GM06990 (cell line): ENCODE results near the gene SCN4B.

ENCODE experiments used
- DNase-seq: peaks from one replicate; pipeline ENCODE4 v3.0.0-alpha.2; 2011; ENCODE audit not compliant: insufficient read length; ENCODE audit errors: extremely low read depth
- H3K27me3 ChIP-seq: replicated peaks from 2 replicates; pipeline ENCODE4 v1.6.0; 2011; ENCODE audit warnings: low read length; ENCODE audit not compliant: control insufficient read depth, insufficient read depth
- H3K36me3 ChIP-seq: 2 replicates; pipeline ENCODE4 v1.5.1; 2011; ENCODE audit warnings: low read length; ENCODE audit not compliant: control insufficient read depth, insufficient read depth
- H3K4me3 ChIP-seq: replicated peaks from 2 replicates; pipeline ENCODE4 v1.5.1; 2011; ENCODE audit warnings: low read depth, mild to moderate bottlenecking, control low read depth, low read length
- CTCF ChIP-seq: IDR thresholded peaks from 2 replicates; pipeline ENCODE4 v1.5.1; 2011; ENCODE audit warnings: low read length, control low read depth, mild to moderate bottlenecking, inconsistent platforms; ENCODE audit not compliant: insufficient read depth, poor library complexity, severe bottlenecking

The SCN4B gene

GRCh38 chr11:118152552-118153471 is at the start of gene SCN4B:
Gene SCN4B (minus strand): TSS chr11:118152823. CDS start chr11:118152673, 150 bp downstream.
- H3K27me3 ChIP-seq = peaks cover 8% of the 10 kb centered on the region
- no peak for DNase-seq
- no peak for TF ChIP-seq CTCF
- H3K36me3 ChIP-seq = no peaks in the 10 kb centered on the region
- H3K4me3 ChIP-seq = no peak within 1 kb of the TSS

- Histone ChIP-seq H3K36me3 (no peaks in the 10 kb centered on the region), H3K4me3 (no peak overlapping the region), H3K27me3 (peaks cover 2% of the 10 kb centered on the region)
- no peak for DNase-seq
- no peak for TF ChIP-seq CTCF
Observed at GRCh38 chr11:118201966-118202365, 49.3 kb upstream of the SCN4B start.

GRCh38 chr11:118200901-118201680 is 48.5 kb upstream of the SCN4B start:
- no peaks in the 10 kb centered on the region for H3K36me3 ChIP-seq
- no peak for TF ChIP-seq CTCF
- peaks cover 2% of the 10 kb centered on the region for H3K27me3 ChIP-seq
- DNase-seq = no peak
- H3K4me3 ChIP-seq = no peak overlapping the region

GRCh38 chr11:118200497-118200896 is 47.9 kb upstream of the SCN4B start:
- Histone ChIP-seq H3K4me3 (no peak overlapping the region), H3K27me3 (peaks cover 2% of the 10 kb centered on the region), H3K36me3 (no peaks in the 10 kb centered on the region)
- no peak for DNase-seq
- TF ChIP-seq CTCF = no peak

- Histone ChIP-seq H3K36me3 (no peaks in the 10 kb centered on the region), H3K4me3 (no peak overlapping the region), H3K27me3 (peaks cover 2% of the 10 kb centered on the region)
- TF ChIP-seq CTCF = no peak
- DNase-seq = no peak
Observed at GRCh38 chr11:118199135-118199534, 46.5 kb upstream of the SCN4B start.
